IMR-90 (cell line): ENCODE data around the gene FAM111A. TPM values are rescaled to one million over a fixed set of nuclear protein-coding genes. Genes with fewer than 3 reads are reported as not detected.
"Not testable (repeated sequence)": the region's sequence is repeated elsewhere in the genome, so short reads cannot be mapped to it uniquely, and the experiment has no call there.

ENCODE experiments used
- ATAC-seq: fragments of 200-7000 bp; cut with Tn5 transposase; 2 replicates; pipeline ENCODE4 v1.9.1; 2020; ENCODE audit warnings: low read depth, mild to moderate bottlenecking, moderate library complexity
- BruUV-seq: library from RNA; stranded (reverse); fragments of 400-500 nt; replicated peaks from 2 replicates; lab custom pipeline; 2021; lab: Mats Ljungman, UMichigan
- CTCF ChIA-PET: fragments of 300-600 bp; formaldehyde crosslinking; extraction: SDS; loops from one replicate; lab custom pipeline; 2021; ENCODE audit warnings: antibody characterized with exemption; lab: Yijun Ruan, JAX
- POLR2A ChIA-PET: fragments of 300-600 bp; sonication (Branson Sonifier 250); formaldehyde crosslinking; loops from one replicate; lab custom pipeline; 2022; ENCODE audit warnings: antibody characterized with exemption; ENCODE audit not compliant: unreplicated experiment; lab: Charles Lee
- DNase-seq: peaks from one replicate; pipeline ENCODE4 v3.0.0; 2013
- H2AFZ ChIP-seq: replicated peaks from 2 replicates; pipeline ENCODE3; 2013; ENCODE audit warnings: low read length, mild to moderate bottlenecking; ENCODE audit not compliant: poor library complexity
- H2AK5ac ChIP-seq: 2 replicates; pipeline ENCODE4 v1.6.1; 2013; ENCODE audit warnings: low read depth, low read length, inconsistent platforms
- H2AK9ac ChIP-seq: replicated peaks from 2 replicates; pipeline ENCODE3; 2013; ENCODE audit warnings: mild to moderate bottlenecking, low read depth, low read length, moderate library complexity; ENCODE audit not compliant: poor library complexity
- H2BK120ac ChIP-seq: 2 replicates; pipeline ENCODE4 v1.6.1; 2013; ENCODE audit warnings: low read depth, low read length, inconsistent platforms
- H2BK15ac ChIP-seq: 3 replicates; pipeline ENCODE4 v1.6.1; 2013; ENCODE audit warnings: low read depth, low read length, inconsistent platforms
- H2BK20ac ChIP-seq: 2 replicates; pipeline ENCODE4 v1.6.1; 2013; ENCODE audit warnings: low read depth, mild to moderate bottlenecking, inconsistent platforms, low read length, moderate library complexity
- H2BK5ac ChIP-seq: 2 replicates; pipeline ENCODE4 v1.6.1; 2013; ENCODE audit warnings: mild to moderate bottlenecking, low read depth, low read length, inconsistent platforms; ENCODE audit not compliant: poor library complexity, severe bottlenecking
- H3K14ac ChIP-seq: replicated peaks from 2 replicates; pipeline ENCODE4 v1.6.1; 2013; ENCODE audit warnings: low read depth, low read length, inconsistent platforms
- H3K18ac ChIP-seq: 2 replicates; pipeline ENCODE4 v1.6.1; 2013; ENCODE audit warnings: low read depth, low read length, control low read depth
- H3K23ac ChIP-seq: 2 replicates; pipeline ENCODE4 v1.6.1; 2013; ENCODE audit warnings: low read depth, low read length, inconsistent platforms
- H3K27ac ChIP-seq: 2 replicates; pipeline ENCODE4 v1.5.1; 2013; ENCODE audit warnings: mild to moderate bottlenecking, control low read depth, low read length; ENCODE audit not compliant: insufficient read depth
- H3K27me3 ChIP-seq: 2 replicates; pipeline ENCODE4 v1.6.1; 2013; ENCODE audit warnings: low read length; ENCODE audit not compliant: control insufficient read depth, insufficient read depth
- H3K36me3 ChIP-seq: 2 replicates; pipeline ENCODE4 v1.6.1; 2013; ENCODE audit warnings: low read length, mixed read lengths; ENCODE audit not compliant: control insufficient read depth, insufficient read depth
- H3K4ac ChIP-seq: 2 replicates; pipeline ENCODE4 v1.6.1; 2013; ENCODE audit warnings: low read depth, low read length, inconsistent platforms
- H3K4me1 ChIP-seq: 2 replicates; pipeline ENCODE4 v1.6.1; 2013; ENCODE audit warnings: low read length, mixed read lengths; ENCODE audit not compliant: control insufficient read depth, insufficient read depth
- H3K4me2 ChIP-seq: 2 replicates; pipeline ENCODE4 v1.6.1; 2013; ENCODE audit warnings: low read depth, mild to moderate bottlenecking, control low read depth, low read length, moderate library complexity
- H3K4me3 ChIP-seq: 2 replicates; pipeline ENCODE4 v1.5.1; 2013; ENCODE audit warnings: low read depth, mild to moderate bottlenecking, control low read depth, low read length, moderate library complexity; ENCODE audit not compliant: insufficient read depth
- H3K56ac ChIP-seq: 2 replicates; pipeline ENCODE4 v1.6.1; 2013; ENCODE audit warnings: low read length, inconsistent platforms; ENCODE audit not compliant: insufficient read depth; ENCODE audit errors: extremely low read depth
- H3K79me1 ChIP-seq, 2 experiments: 2 replicates each; pipeline ENCODE4 v1.6.1; 2013; ENCODE audit warnings: low read length in 2 of 2, inconsistent platforms in 1 of 2, low read depth in 1 of 2
- H3K9ac ChIP-seq: 2 replicates; pipeline ENCODE4 v1.6.1; 2013; ENCODE audit warnings: low read depth, low read length, control low read depth
- H3K9me1 ChIP-seq: 2 replicates; pipeline ENCODE4 v1.6.1; 2013; ENCODE audit warnings: low read length, inconsistent platforms; ENCODE audit not compliant: insufficient read depth
- H3K9me3 ChIP-seq: 2 replicates; pipeline ENCODE4 v1.6.1; 2013; ENCODE audit warnings: low read length; ENCODE audit not compliant: control insufficient read depth, insufficient read depth
- H4K20me1 ChIP-seq: 2 replicates; pipeline ENCODE4 v1.6.1; 2013; ENCODE audit warnings: low read length, inconsistent platforms; ENCODE audit not compliant: insufficient read depth
- H4K5ac ChIP-seq: 2 replicates; pipeline ENCODE4 v1.6.1; 2013; ENCODE audit warnings: mild to moderate bottlenecking, low read depth, low read length, control low read depth
- H4K8ac ChIP-seq, 2 experiments: 2 replicates each; pipeline ENCODE4 v1.6.1; 2013; ENCODE audit warnings: low read depth in 2 of 2, low read length in 2 of 2, control low read depth in 1 of 2, inconsistent platforms in 1 of 2
- H4K91ac ChIP-seq: 2 replicates; pipeline ENCODE4 v1.6.1; 2013; ENCODE audit warnings: low read depth, low read length, inconsistent platforms; ENCODE audit not compliant: insufficient read depth
- WGBS, 2 experiments: methylation state at CpG; one replicate each; pipeline versions ENCODE4 v1.1.5 to v1.1.7; 2013; ENCODE audit warnings: missing lambda C conversion rate in 2 of 2; ENCODE audit not compliant: insufficient read length in 1 of 2; ENCODE audit errors: extremely low coverage in 2 of 2; 5-methylcytosine and 5-hydroxymethylcytosine counted together
- dilution Hi-C: fragments of 300-500 bp; cut with HindIII; formaldehyde crosslinking; loops from one replicate; pipeline ENCODE4 v1.14.3; 2018; ENCODE audit warnings: low sequenced_read_pairs; ENCODE audit not compliant: unreplicated experiment
- in situ Hi-C: fragments of 300-500 bp; cut with MboI; formaldehyde crosslinking; loops from 3 replicates; pipeline ENCODE4 v1.14.3; 2019; ENCODE audit warnings: low sequenced_read_pairs, inconsistent platforms, mixed read lengths
- intact Hi-C: fragments of 100-400 bp; cut with micrococcal nuclease; formaldehyde crosslinking; loops from 2 replicates; pipeline ENCODE4 v1.10.0; 2022
- polyA plus RNA-seq, 3 experiments: library from polyadenylated mRNA; depleted of rRNA; stranded (reverse); fragments of >200 nt; gene quantifications; 2 replicates each; pipeline ENCODE4 v1.2.3, GENCODE V29; 2012; ENCODE audit warnings: low replicate concordance in 1 of 3
- total RNA-seq: library from RNA; depleted of rRNA; stranded (reverse); fragments of >200 nt; gene quantifications from 2 replicates; pipeline ENCODE4 v1.2.3, GENCODE V29; 2012

FAM111A gene
- total and polyA plus RNA-seq, 2 of the 4 experiments (the other 2 are of a cell fraction): 19.9 to 36.4 TPM

GRCh38 chr11:59093576-59093975 lies 49.1 kb upstream of the FAM111A start:
- DNase-seq, H3K27ac ChIP-seq, H4K5ac ChIP-seq, H4K91ac ChIP-seq, H2AK5ac ChIP-seq, H3K27me3 ChIP-seq, H3K9me1 ChIP-seq, H2AFZ ChIP-seq, intact Hi-C loops, H4K8ac ChIP-seq, H3K79me1 ChIP-seq, H3K23ac ChIP-seq, H3K14ac ChIP-seq, H2AK9ac ChIP-seq, H2BK120ac ChIP-seq, ATAC-seq, H3K4me2 ChIP-seq, H3K4me3 ChIP-seq, H2BK5ac ChIP-seq, H3K56ac ChIP-seq, H3K4ac ChIP-seq, H3K9ac ChIP-seq, H3K9me3 ChIP-seq, BruUV-seq, H3K36me3 ChIP-seq, in situ Hi-C loops, POLR2A ChIA-PET, H3K18ac ChIP-seq, H2BK15ac ChIP-seq, H2BK20ac ChIP-seq, H4K20me1 ChIP-seq, H3K4me1 ChIP-seq, dilution Hi-C loops: not testable (repeated sequence)
- CTCF ChIA-PET: interaction anchor here (1.0 kb wide), 1 partner anchor 65 kb away, joined by 3 read pairs; no protein-coding TSS in a partner anchor

GRCh38 chr11:59095225-59095624 lies 47.4 kb upstream of the FAM111A start:
- POLR2A ChIA-PET, H3K9me3 ChIP-seq, H2BK5ac ChIP-seq, H3K56ac ChIP-seq, H4K20me1 ChIP-seq, H3K36me3 ChIP-seq, H3K79me1 ChIP-seq, BruUV-seq, DNase-seq, in situ Hi-C loops, H3K9ac ChIP-seq, H2AK9ac ChIP-seq, H4K8ac ChIP-seq, H2AFZ ChIP-seq, ATAC-seq, H3K23ac ChIP-seq, H3K9me1 ChIP-seq, H4K91ac ChIP-seq, H2AK5ac ChIP-seq, H3K4me1 ChIP-seq, H2BK20ac ChIP-seq, H3K27ac ChIP-seq, H3K14ac ChIP-seq, intact Hi-C loops, H2BK120ac ChIP-seq, H3K18ac ChIP-seq, H3K4me3 ChIP-seq, H3K27me3 ChIP-seq, H3K4ac ChIP-seq, H4K5ac ChIP-seq, H3K4me2 ChIP-seq, H2BK15ac ChIP-seq, dilution Hi-C loops: not testable (repeated sequence)
- WGBS, 2 experiments: 33% methylated on average over 1 of the region's 1 CpG; no CpG with 5 or more reads in 1 of the 2 experiments
- CTCF ChIA-PET: interaction anchor here (2.9 kb wide), 1 partner anchor 41 kb away, joined by 8 read pairs; no protein-coding TSS in a partner anchor
